ENCODE data around the gene HDDC2. TPM values are rescaled to one million over a fixed set of nuclear protein-coding genes. Genes with fewer than 3 reads are reported as not detected.

HDDC2 gene
- total RNA-seq, 4 donors from 2014 or later: 58.9 to 89.5 (median 78.9) TPM

- WGBS, 2 donors: 88 to 90% methylated on average over 3 of the region's 3 CpGs
- no peak overlapping the region for H3K27ac ChIP-seq
- H3K4me1 ChIP-seq: no peaks in the 10 kb centered on the region
- intact Hi-C loops (cut with DNase I): no loop called here
- H3K9me3 ChIP-seq: no peaks in the 10 kb centered on the region
- TF ChIP-seq POLR2A (IDR thresholded peaks at IDR 0.05): no peak
- TF ChIP-seq, protein P1, sequence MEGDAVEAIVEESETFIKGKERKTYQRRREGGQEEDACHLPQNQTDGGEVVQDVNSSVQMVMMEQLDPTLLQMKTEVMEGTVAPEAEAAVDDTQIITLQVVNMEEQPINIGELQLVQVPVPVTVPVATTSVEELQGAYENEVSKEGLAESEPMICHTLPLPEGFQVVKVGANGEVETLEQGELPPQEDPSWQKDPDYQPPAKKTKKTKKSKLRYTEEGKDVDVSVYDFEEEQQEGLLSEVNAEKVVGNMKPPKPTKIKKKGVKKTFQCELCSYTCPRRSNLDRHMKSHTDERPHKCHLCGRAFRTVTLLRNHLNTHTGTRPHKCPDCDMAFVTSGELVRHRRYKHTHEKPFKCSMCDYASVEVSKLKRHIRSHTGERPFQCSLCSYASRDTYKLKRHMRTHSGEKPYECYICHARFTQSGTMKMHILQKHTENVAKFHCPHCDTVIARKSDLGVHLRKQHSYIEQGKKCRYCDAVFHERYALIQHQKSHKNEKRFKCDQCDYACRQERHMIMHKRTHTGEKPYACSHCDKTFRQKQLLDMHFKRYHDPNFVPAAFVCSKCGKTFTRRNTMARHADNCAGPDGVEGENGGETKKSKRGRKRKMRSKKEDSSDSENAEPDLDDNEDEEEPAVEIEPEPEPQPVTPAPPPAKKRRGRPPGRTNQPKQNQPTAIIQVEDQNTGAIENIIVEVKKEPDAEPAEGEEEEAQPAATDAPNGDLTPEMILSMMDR (IDR thresholded peaks at IDR 0.05): no peak
- H3K4me3 ChIP-seq (replicated peaks in 1 of 3): no peak overlapping the region
- H3K36me3 ChIP-seq: no peaks in the 10 kb centered on the region
- no peaks in the 10 kb centered on the region for H3K27me3 ChIP-seq
- no peak for DNase-seq
Measured at GRCh38 chr6:125230674-125231073, 71.1 kb downstream of the HDDC2 start.

- Histone ChIP-seq H3K4me3 (replicated peaks in 1 of 3) (no peak overlapping the region), H3K27me3 (no peaks in the 10 kb centered on the region), H3K27ac (no peak overlapping the region), H3K36me3 (no peaks in the 10 kb centered on the region), H3K9me3 (no peaks in the 10 kb centered on the region), H3K4me1 (peaks cover 0 to 5% of the 10 kb centered on the region in 2 donors)
- no peak for DNase-seq
- WGBS, 2 donors: 74 to 82% methylated on average over 6 of the region's 6 CpGs
- intact Hi-C loops (cut with DNase I): no loop called here
- no peak for TF ChIP-seq POLR2A (IDR thresholded peaks at IDR 0.05)
- TF ChIP-seq, protein P1 (IDR thresholded peaks at IDR 0.05): no peak
Measured at GRCh38 chr6:125228981-125229479, 72.7 kb downstream of the HDDC2 start.

GRCh38 chr6:125227244-125227643 is 74.5 kb downstream of the HDDC2 start:
- H3K4me3 ChIP-seq (replicated peaks in 1 of 3): no peak overlapping the region
- no peaks in the 10 kb centered on the region for H3K27me3 ChIP-seq
- H3K9me3 ChIP-seq: no peaks in the 10 kb centered on the region
- peaks cover 0 to 6% of the 10 kb centered on the region in 2 donors for H3K4me1 ChIP-seq
- no peak overlapping the region for H3K27ac ChIP-seq
- intact Hi-C loops (cut with DNase I): no loop called here
- 96 to 97% methylated on average over 6 of the region's 6 CpGs for WGBS, 2 donors
- DNase-seq: no peak
- no peaks in the 10 kb centered on the region for H3K36me3 ChIP-seq
- TF ChIP-seq POLR2A (IDR thresholded peaks at IDR 0.05): no peak
- TF ChIP-seq, protein P1 (IDR thresholded peaks at IDR 0.05): no peak

Other genes with a start within 250 kb of the HDDC2 start
- 100 to 1,000 TPM; 182 to 392 (median 293) TPM for gene TPD52L1, start 148.2 kb downstream of the HDDC2 start, total RNA-seq